GM12891 (cell line): ENCODE data around the gene CLDN1.

Experiments
- POLR2A ChIP-seq: IDR thresholded peaks from 2 replicates; pipeline ENCODE4 v1.6.1; 2011; ENCODE audit warnings: low read depth, low read length, control low read depth
- POLR2AphosphoS5 ChIP-seq: IDR thresholded peaks from 2 replicates; pipeline ENCODE4 v1.6.1; 2011; ENCODE audit warnings: low read depth, low read length, control low read depth
- TAF1 ChIP-seq: IDR thresholded peaks from 2 replicates; pipeline ENCODE4 v1.6.1; 2011; ENCODE audit warnings: low read depth, low read length, control low read depth

- TF ChIP-seq POLR2A (no peak), TAF1 (no peak), POLR2AphosphoS5 (no peak)
Measured at GRCh38 chr3:190261015-190261414, 61.2 kb downstream of the CLDN1 start.
